Mesothelial cell of epicardium (in vitro differentiated cells): ENCODE measurements around the gene RBP5. TPM values are rescaled to one million over a fixed set of nuclear protein-coding genes. Genes with fewer than 3 reads are reported as not detected.

ENCODE experiments used
- DNase-seq, 2 experiments: peaks; one replicate each; pipeline ENCODE4 v3.0.0; 2021; ENCODE audit warnings: low spot score in 2 of 2; ENCODE audit not compliant: unreplicated experiment in 2 of 2
- H3K27ac Mint-ChIP-seq: 2 replicates; pipeline ENCODE4 v1.8.0; 2021; ENCODE audit warnings: mixed read lengths
- H3K27me3 Mint-ChIP-seq: 2 replicates; pipeline ENCODE4 v1.8.0; 2021; ENCODE audit warnings: low read depth, mixed read lengths
- H3K36me3 Mint-ChIP-seq: 2 replicates; pipeline ENCODE4 v1.8.0; 2021; ENCODE audit warnings: mixed read lengths
- H3K4me1 Mint-ChIP-seq: 2 replicates; pipeline ENCODE4 v1.8.0; 2021; ENCODE audit warnings: mixed read lengths
- H3K4me3 Mint-ChIP-seq: 2 replicates; pipeline ENCODE4 v1.8.0; 2021; ENCODE audit warnings: mild to moderate bottlenecking, moderate library complexity, mixed read lengths
- H3K9me3 Mint-ChIP-seq: 2 replicates; pipeline ENCODE4 v1.8.0; 2021; ENCODE audit warnings: mixed read lengths
- total RNA-seq: library from RNA; stranded (reverse); gene quantifications from 3 replicates; pipeline ENCODE4 v1.2.1, GENCODE V29; 2021
- TF ChIP-seq, protein P1 (sequence below): fragments of 200-600 bp; sonication (generic); IDR thresholded peaks from one replicate; pipeline ENCODE4 v1.5.0; 2021; ENCODE audit warnings: antibody characterized with exemption; ENCODE audit not compliant: unreplicated experiment

The RBP5 gene
- total RNA-seq, 1 donor from 2014 or later, result 2.1 TPM

DNA sequence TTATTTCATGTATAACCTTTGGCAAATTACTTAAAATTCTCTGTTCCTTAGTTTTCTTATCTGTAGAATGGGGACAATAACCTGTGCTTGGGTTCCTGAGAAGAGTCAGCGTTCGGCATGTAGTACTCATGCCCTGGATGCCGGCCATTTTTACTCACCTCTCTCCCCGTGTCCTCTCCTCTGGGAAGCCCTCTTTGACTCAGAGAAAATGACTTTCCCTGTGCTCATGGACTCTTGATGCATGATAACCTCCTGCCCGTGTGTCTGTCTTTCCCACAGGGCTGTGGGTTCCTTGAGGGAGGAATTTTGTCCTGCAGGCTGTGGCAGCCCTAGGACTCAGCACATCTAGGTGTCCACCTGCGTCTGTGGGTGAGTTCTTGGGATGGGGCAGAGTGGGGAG is 13.8 kb downstream of the RBP5 start:
- H3K4me3 Mint-ChIP-seq, result no peak overlapping the region
- H3K27me3 Mint-ChIP-seq, result no peaks in the 10 kb centered on the region
- H3K9me3 Mint-ChIP-seq, result no peaks in the 10 kb centered on the region
- no peak overlapping the region for H3K27ac Mint-ChIP-seq
- peaks cover 5% of the 10 kb centered on the region for H3K4me1 Mint-ChIP-seq
- peaks cover 14% of the 10 kb centered on the region for H3K36me3 Mint-ChIP-seq
- no peak for DNase-seq
- TF ChIP-seq, protein P1, sequence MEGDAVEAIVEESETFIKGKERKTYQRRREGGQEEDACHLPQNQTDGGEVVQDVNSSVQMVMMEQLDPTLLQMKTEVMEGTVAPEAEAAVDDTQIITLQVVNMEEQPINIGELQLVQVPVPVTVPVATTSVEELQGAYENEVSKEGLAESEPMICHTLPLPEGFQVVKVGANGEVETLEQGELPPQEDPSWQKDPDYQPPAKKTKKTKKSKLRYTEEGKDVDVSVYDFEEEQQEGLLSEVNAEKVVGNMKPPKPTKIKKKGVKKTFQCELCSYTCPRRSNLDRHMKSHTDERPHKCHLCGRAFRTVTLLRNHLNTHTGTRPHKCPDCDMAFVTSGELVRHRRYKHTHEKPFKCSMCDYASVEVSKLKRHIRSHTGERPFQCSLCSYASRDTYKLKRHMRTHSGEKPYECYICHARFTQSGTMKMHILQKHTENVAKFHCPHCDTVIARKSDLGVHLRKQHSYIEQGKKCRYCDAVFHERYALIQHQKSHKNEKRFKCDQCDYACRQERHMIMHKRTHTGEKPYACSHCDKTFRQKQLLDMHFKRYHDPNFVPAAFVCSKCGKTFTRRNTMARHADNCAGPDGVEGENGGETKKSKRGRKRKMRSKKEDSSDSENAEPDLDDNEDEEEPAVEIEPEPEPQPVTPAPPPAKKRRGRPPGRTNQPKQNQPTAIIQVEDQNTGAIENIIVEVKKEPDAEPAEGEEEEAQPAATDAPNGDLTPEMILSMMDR, result no peak

DNA sequence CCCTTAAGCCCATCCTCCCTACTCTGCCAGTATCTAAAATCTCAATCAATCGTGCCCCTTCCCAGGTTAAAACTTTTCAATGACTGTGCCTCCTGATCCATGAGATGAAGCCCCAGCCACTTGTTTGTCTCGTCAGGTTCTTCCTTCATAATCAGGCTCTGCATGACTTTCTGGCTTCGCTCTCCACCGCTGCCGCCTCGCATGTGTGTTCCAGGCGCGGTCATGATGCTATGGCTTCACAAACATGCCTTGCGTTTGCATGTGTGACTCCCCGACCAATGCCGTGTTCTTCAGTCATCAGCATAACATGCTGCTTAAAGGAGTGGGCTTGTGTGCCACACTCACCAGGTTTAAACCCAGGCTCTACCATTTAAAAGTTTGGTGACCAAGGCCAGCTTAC is 14.7 kb downstream of the RBP5 start:
- no peaks in the 10 kb centered on the region for H3K27me3 Mint-ChIP-seq
- TF ChIP-seq, protein P1, result no peak
- DNase-seq, result no peak

DNA sequence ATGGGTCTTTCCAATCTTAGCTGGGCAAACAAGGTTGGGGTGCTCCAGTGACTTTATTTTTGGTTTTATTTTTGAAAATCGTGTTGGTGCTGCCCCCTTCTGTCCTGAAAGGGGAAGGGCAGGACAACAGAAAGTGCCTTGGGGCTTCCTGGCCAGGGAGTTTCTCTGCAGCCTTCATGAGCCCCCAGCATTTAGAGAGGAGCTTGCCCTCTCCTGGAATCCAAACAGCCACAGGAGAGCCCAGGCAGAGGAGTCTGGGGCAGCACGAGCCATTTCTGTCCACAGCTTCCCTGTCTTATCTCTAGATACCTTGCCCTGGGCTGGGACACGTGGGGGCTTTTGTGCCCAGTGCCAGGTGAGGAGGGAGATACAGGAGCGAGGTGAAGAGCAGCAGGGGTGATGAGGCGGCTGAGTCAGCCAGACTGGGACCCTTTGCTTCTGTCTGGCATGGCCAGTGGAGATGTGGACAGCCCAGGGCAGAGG is 15.3 kb downstream of the RBP5 start:
- DNase-seq, result no peak

More for the DNA sequence above, 14.7 kb downstream of the RBP5 start:
- Mint-ChIP-seq H3K27ac (no peak overlapping the region), H3K9me3 (no peaks in the 10 kb centered on the region), H3K4me1 (peaks cover 10% of the 10 kb centered on the region), H3K4me3 (no peak overlapping the region), H3K36me3 (peaks cover 14% of the 10 kb centered on the region)

DNA sequence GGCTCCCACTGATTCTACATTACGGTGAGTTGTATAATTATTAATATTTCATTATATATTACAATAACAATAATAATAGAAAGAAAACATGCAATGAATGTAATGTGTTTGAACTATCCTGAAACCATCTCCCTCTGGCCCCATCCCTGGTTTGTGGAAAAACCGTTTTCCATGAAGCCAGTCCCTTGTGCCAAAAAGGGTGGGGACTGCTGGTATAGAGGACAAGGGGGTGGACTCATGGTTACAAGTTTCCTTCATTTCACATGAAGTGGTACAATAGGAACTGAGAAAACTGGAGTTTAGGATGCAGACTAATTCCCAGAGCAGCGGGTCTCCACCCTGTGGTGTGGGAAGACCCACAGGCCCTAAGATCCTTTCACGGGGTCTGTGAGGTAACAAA is 16.6 kb downstream of the RBP5 start:
- Mint-ChIP-seq H3K9me3 (no peaks in the 10 kb centered on the region), H3K27ac (no peak overlapping the region), H3K36me3 (peaks cover 14% of the 10 kb centered on the region), H3K4me1 (peaks cover 21% of the 10 kb centered on the region), H3K4me3 (no peak overlapping the region), H3K27me3 (no peaks in the 10 kb centered on the region)
- DNase-seq, result no peak
- TF ChIP-seq, protein P1, result no peak

More for the DNA sequence above, 15.3 kb downstream of the RBP5 start:
- no peaks in the 10 kb centered on the region for H3K27me3 Mint-ChIP-seq
- peaks cover 14% of the 10 kb centered on the region for H3K36me3 Mint-ChIP-seq
- H3K27ac Mint-ChIP-seq, result no peak overlapping the region
- TF ChIP-seq, protein P1, result peak; percentile 90
- H3K9me3 Mint-ChIP-seq, result no peaks in the 10 kb centered on the region
- H3K4me1 Mint-ChIP-seq, result peaks cover 13% of the 10 kb centered on the region
- no peak overlapping the region for H3K4me3 Mint-ChIP-seq

DNA sequence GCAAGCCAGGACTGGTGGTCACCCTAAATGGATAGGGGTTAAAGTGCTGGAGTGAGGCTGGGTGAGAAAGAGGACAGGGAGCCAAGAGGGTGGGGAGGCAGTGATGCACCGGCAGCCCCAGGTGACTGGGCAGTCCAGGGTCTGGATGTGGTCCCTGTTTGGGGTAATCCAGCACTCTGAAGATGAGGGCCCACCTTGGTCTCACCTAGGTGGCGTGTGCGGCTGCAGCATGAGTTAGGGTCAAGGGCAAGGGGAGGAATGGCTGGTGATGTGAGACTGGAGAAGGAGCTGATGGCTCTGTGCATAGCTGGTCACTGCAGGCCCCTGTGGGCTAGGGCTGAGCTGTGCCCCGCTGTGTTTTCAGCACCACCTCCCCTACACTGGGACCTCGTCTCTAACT is 18.0 kb downstream of the RBP5 start:
- Mint-ChIP-seq H3K9me3 (peaks cover 11% of the 10 kb centered on the region), H3K27me3 (no peaks in the 10 kb centered on the region), H3K4me1 (peaks cover 21% of the 10 kb centered on the region), H3K36me3 (peaks cover 19% of the 10 kb centered on the region), H3K4me3 (no peak overlapping the region), H3K27ac (no peak overlapping the region)
- no peak for DNase-seq
- TF ChIP-seq, protein P1, result no peak

DNA sequence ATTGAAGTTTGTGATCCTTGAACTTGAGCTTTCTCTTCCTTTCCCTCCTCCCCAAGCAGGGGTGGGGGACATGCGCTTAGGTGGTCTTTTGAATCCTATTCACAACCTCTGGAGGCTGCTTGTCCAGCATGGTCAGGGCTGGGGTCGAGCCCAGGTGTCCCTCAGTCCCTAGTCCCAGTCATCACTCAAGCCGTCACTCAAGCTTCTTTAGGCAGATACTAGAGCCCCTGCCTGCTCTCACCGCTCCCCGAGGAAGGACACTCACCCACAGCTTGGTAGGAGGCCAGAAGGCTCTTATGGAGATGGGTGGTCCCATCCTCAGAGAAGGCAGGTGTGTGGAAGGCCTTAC is 19.1 kb downstream of the RBP5 start:
- H3K27me3 Mint-ChIP-seq, result no peaks in the 10 kb centered on the region
- H3K9me3 Mint-ChIP-seq, result peaks cover 14% of the 10 kb centered on the region
- peaks cover 21% of the 10 kb centered on the region for H3K4me1 Mint-ChIP-seq
- peak overlapping the region; percentile 95 for H3K27ac Mint-ChIP-seq
- H3K36me3 Mint-ChIP-seq, result peaks cover 13% of the 10 kb centered on the region
- H3K4me3 Mint-ChIP-seq, result peak overlapping the region; percentile 88
- no peak for DNase-seq
- TF ChIP-seq, protein P1, result no peak
